T-helper 9 cell (primary cell): Measurements from ENCODE around the gene DOCK1.

Experiments used
- DNase-seq: peaks from one replicate; pipeline ENCODE4 v3.0.0-alpha.2; 2020

Gene DOCK1

DNA sequence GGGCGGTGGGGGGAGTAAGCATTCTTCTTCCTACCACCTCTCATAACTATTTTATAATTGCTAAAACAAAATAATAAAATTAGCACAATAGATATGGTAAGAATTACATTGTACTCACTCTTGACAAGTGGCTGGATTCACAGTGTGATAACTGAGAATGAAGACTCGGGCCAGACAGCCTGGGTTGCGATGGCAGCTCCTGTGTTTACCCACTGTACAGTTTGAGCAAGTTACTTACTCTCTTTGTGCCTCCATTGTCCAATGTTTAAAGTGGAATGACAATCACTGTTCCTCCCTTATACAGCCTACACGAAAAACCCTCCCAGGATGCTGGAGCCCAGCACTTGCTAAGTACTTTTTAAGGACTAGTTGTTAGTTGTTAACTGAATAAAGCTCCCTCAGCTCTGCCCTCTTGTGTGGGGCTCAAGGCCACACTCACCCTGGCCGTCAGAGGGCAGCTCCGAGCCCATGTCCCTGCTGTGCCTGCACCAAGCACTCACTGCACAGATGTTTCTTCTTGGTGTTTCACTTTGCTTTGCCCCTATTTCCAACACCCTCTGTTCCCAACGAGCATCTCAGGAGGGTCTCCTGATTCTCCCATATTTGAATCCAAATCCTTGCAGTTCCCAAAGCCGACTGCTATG lies 587.5 kb downstream of the DOCK1 start:
- no peak for DNase-seq

DNA sequence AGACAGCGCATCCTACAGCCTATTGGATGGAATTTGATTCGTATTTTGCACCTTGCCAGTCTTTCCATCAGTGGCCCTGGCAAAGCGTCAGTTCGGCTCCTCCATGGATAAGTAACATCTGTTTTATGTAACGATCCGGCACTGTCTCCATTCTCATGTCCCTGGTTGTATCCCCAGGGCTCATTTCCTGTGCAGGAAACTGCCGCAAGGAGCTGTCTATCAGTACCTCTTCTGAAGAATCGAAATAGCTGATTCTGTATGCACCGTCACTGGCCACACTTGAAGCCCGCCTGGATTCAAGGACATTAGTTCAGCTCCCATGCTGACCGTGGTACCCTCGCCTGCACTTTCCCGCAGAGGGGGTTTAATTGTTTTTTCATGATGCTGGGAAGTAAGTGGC lies 590.8 kb downstream of the DOCK1 start:
- no peak for DNase-seq

DNA sequence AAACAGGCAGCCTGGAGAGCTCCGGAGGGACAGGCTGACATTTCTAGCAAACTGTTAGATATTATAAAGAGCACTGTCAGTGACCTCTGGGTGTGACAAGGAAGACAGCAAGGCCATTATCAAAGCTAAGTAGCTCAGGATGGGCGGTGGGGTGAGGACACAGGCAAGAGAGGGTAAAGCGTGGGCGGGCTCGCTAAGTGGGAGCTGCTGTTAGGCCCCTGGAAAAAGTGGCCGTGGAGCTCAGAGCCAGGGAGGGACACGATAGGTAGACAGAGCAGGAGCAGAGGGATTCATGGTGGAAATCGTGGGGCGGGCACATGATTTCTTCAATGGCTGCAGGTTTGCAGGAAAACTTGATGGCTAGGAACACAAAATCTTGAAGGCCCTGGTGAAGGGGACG lies 592.5 kb downstream of the DOCK1 start:
- no peak for DNase-seq

DNA sequence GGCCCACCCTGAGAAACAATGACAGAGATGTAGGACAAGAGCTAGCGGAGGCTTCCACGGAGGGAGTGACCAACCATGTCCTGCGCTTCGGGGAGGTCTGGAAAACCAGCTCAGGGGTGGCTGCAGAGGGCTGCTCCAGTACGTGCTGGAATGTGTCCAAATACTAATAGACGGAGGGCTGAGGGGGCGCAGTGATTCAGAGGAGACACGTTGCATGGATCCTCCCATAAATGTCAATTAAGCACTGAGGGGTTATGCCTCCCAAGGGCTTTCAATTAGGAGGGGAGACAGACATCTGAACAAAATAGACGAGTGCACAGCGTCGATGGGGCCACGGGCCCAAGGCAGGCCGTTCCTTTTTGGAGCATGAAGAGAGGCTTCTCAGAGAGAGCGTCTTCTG lies 592.9 kb downstream of the DOCK1 start:
- DNase-seq: no peak

DNA sequence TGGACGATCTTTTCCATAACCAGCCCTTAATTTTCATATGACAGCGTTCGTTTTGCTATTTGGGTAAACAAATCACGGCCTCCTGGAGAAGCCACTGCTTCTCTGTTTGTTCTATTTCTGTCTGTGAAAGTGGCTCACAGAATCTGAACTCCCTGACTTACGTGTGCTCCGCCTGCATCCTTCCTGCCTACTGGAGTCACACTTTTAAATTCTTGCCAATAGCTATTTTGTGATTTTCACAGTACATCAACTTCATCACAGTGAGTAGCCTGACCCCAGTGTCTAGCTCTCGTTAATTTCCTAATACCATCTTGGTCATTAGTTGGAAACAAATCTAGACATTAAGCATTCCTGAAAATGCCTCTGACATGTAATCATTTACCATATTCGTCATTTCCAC lies 594.9 kb downstream of the DOCK1 start:
- no peak for DNase-seq
